DND-41 (cell line): Measurements from ENCODE around the gene PHF20.

Experiments used
- ATAC-seq: fragments of 200-7000 bp; cut with Tn5 transposase; 3 replicates; pipeline ENCODE4 v1.9.1; 2021; ENCODE audit warnings: low read depth; ENCODE audit not compliant: insufficient read depth
- DNase-seq: peaks from one replicate; pipeline ENCODE4 v3.0.0-alpha.2; 2020
- H2AFZ ChIP-seq: 2 replicates; pipeline ENCODE4 v1.6.0; 2012; ENCODE audit warnings: low read depth, low read length
- H3K27ac ChIP-seq: 2 replicates; pipeline ENCODE4 v1.5.1; 2012; ENCODE audit warnings: low read length, inconsistent platforms
- H3K27me3 ChIP-seq: fragments of 200-600 bp; sonication (generic); 2 replicates; pipeline ENCODE4 v1.6.0; 2012; ENCODE audit warnings: low read length, mild to moderate bottlenecking, inconsistent platforms; ENCODE audit not compliant: insufficient read depth, poor library complexity
- H3K36me3 ChIP-seq: 2 replicates; pipeline ENCODE4 v1.5.1; 2012; ENCODE audit warnings: low read length, inconsistent platforms; ENCODE audit not compliant: insufficient read depth
- H3K4me1 ChIP-seq: 2 replicates; pipeline ENCODE4 v1.5.1; 2012; ENCODE audit warnings: mild to moderate bottlenecking, low read length; ENCODE audit not compliant: insufficient read depth
- H3K4me2 ChIP-seq: 2 replicates; pipeline ENCODE4 v1.6.0; 2012; ENCODE audit warnings: mild to moderate bottlenecking, moderate library complexity, low read length, inconsistent platforms; ENCODE audit not compliant: insufficient read depth
- H3K4me3 ChIP-seq, 2 experiments: fragments of 200-600 bp in 1 of 2; shearing (Covaris generic) in 1 of 2; 2 replicates each; pipeline ENCODE4 v1.5.1; 2012 to 2016; ENCODE audit warnings: inconsistent platforms in 2 of 2, low read length in 2 of 2, mild to moderate bottlenecking in 2 of 2, low read depth in 1 of 2, moderate library complexity in 1 of 2
- H3K79me2 ChIP-seq: 2 replicates; pipeline ENCODE4 v1.6.0; 2012; ENCODE audit warnings: low read length, inconsistent platforms; ENCODE audit not compliant: insufficient read depth
- H3K9ac ChIP-seq: 2 replicates; pipeline ENCODE4 v1.6.0; 2012; ENCODE audit warnings: low read depth, mild to moderate bottlenecking, inconsistent platforms, low read length, moderate library complexity
- H3K9me3 ChIP-seq: 2 replicates; pipeline ENCODE4 v1.5.1; 2012; ENCODE audit warnings: low read length, moderate library complexity, mild to moderate bottlenecking, inconsistent platforms; ENCODE audit not compliant: insufficient read depth, severe bottlenecking
- H4K20me1 ChIP-seq: 2 replicates; pipeline ENCODE4 v1.6.0; 2012; ENCODE audit warnings: low read length; ENCODE audit not compliant: insufficient read depth
- CTCF ChIP-seq: IDR thresholded peaks from 2 replicates; pipeline ENCODE4 v1.5.1; 2012; ENCODE audit warnings: borderline replicate concordance, low read length, moderate library complexity, mild to moderate bottlenecking; ENCODE audit not compliant: poor library complexity, severe bottlenecking; ENCODE audit errors: extremely low read depth
- EZH2 ChIP-seq: IDR thresholded peaks from 3 replicates; pipeline ENCODE4 v1.6.1; 2012; ENCODE audit warnings: borderline replicate concordance, low read depth, mild to moderate bottlenecking, moderate library complexity, low read length, inconsistent platforms; ENCODE audit not compliant: severe bottlenecking

PHF20 gene

DNA sequence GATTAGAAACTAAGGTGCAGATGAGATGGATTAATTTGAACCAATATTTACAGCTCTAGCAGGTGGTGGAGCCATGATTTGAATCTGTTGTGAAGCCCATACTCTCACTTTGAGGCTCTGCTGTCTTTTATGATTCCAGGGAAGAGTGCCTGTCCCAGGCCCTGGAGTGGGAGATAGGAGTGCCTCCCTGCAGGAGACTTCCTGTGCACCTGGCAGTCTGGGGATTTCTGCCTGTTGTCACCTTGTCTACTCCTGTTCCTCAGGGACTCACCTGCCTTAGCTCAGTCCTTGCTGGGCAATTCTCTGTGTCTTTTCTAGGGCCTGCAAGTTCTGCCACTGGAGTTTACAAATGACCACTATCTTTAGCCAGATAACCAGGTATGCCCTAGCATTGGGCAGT is 136.2 kb downstream of the PHF20 start:
- Histone ChIP-seq H3K9me3 (no peaks in the 10 kb centered on the region), H3K79me2 (peaks cover 3% of the 10 kb centered on the region; the same call in 1 of the 2 replicates), H2AFZ (no peak overlapping the region), H3K36me3 (peaks cover 66% of the 10 kb centered on the region), H3K27ac (no peak overlapping the region), H3K27me3 (no peaks in the 10 kb centered on the region), H3K4me1 (no peaks in the 10 kb centered on the region), H4K20me1 (0 out of 2 replicates have a peak, but pooled peaks cover 4% of the 10 kb centered on the region), H3K9ac (no peak overlapping the region), H3K4me3 (no peak overlapping the region), H3K4me2 (no peak overlapping the region)
- DNase-seq (no peak), ATAC-seq (no peak)
- no peak for TF ChIP-seq CTCF
- no peak for TF ChIP-seq EZH2

DNA sequence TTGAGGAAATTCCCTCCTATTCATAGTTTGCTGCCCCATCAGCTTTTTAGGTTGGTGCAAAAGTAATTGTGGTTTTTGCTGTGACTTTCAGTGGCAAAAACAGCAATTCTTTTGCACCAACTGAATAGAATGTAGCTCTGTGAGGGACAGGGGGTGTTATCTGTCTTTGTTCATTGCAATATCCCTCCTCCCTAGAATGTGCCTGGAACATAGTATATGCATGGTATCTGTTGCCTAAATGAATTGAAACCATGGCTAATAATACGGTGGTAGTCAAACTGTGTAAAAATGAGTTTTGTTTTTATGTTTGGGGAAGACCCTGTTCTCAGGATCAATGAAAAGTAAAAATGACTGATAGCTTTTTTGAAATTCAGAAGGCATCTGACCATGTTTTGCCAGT is 137.4 kb downstream of the PHF20 start:
- no peaks in the 10 kb centered on the region for H3K27me3 ChIP-seq
- no peaks in the 10 kb centered on the region for H3K79me2 ChIP-seq
- no peak overlapping the region for H3K27ac ChIP-seq
- no peak overlapping the region for H3K4me2 ChIP-seq
- TF ChIP-seq CTCF (no peak), EZH2 (no peak)
- H3K9ac ChIP-seq: no peak overlapping the region
- no peak overlapping the region for H2AFZ ChIP-seq
- no peak overlapping the region for H3K4me3 ChIP-seq
- peaks cover 70% of the 10 kb centered on the region for H3K36me3 ChIP-seq
- H3K9me3 ChIP-seq: no peaks in the 10 kb centered on the region
- DNase-seq (no peak), ATAC-seq (no peak)
- H3K4me1 ChIP-seq: no peaks in the 10 kb centered on the region
- H4K20me1 ChIP-seq: 0 out of 2 replicates have a peak, but pooled peaks cover 4% of the 10 kb centered on the region

- Histone ChIP-seq H3K27ac (no peak overlapping the region), H3K9ac (no peak overlapping the region), H3K4me1 (no peaks in the 10 kb centered on the region), H2AFZ (no peak overlapping the region), H3K4me2 (no peak overlapping the region), H3K27me3 (no peaks in the 10 kb centered on the region), H3K9me3 (no peaks in the 10 kb centered on the region), H3K36me3 (peaks cover 75% of the 10 kb centered on the region), H4K20me1 (0 out of 2 replicates have a peak, but pooled peaks cover 4% of the 10 kb centered on the region), H3K4me3 (no peak overlapping the region), H3K79me2 (no peaks in the 10 kb centered on the region)
- ATAC-seq: no peak
- TF ChIP-seq CTCF: no peak
- TF ChIP-seq EZH2: no peak
- no peak for DNase-seq
These were observed 138.0 kb downstream of the PHF20 start for GRCh38 chr20:35909796-35910195.

DNA sequence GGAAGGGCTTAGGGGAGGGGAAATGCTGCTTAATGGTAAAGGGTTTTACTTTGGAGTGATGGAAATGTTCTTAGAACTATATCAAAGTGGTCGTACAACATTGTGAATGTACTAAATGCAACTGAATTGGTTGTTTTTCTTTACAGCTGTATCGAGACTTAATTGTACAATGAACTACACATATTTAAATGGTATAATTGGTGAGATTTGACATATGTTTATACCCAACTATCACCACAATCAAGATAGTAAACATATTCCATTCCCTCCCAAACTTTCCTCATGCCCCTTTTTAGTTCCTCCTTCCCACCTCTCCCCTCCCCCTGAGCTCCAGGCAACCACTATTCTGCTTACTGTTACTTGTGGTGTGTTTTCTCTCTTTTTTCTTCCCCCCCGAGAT is 138.4 kb downstream of the PHF20 start:
- no peak overlapping the region for H2AFZ ChIP-seq
- no peaks in the 10 kb centered on the region for H3K27me3 ChIP-seq
- no peak overlapping the region for H3K4me3 ChIP-seq
- TF ChIP-seq EZH2 (no peak), CTCF (no peak)
- no peak overlapping the region for H3K9ac ChIP-seq
- H3K4me2 ChIP-seq: no peak overlapping the region
- H3K79me2 ChIP-seq: no peaks in the 10 kb centered on the region
- ATAC-seq (no peak), DNase-seq (no peak)
- peaks cover 73% of the 10 kb centered on the region for H3K36me3 ChIP-seq
- 0 out of 2 replicates have a peak, but pooled peaks cover 4% of the 10 kb centered on the region for H4K20me1 ChIP-seq
- H3K27ac ChIP-seq: no peak overlapping the region
- H3K9me3 ChIP-seq: no peaks in the 10 kb centered on the region
- no peaks in the 10 kb centered on the region for H3K4me1 ChIP-seq
